ENCODE results near the gene LCE2D.

DNA sequence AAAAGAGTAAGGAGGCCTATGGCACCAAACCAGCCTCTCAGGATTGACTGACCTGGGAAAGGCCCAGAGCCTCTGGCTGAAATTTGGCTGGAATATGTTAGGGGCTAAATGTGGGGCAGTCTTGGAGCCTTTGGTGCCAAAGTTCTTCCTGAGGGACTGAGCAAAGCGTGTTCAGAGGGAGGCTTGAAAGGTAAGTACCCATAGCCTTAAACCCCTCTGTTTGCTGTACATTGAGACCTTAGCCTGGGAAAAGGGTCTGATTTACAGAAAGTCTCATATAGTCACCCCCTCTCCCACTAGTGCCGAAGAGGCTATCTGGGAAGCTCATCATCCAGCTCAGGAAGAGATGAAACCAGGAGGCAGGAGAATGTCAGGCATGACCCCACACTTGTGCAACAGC is 44.7 kb downstream of the LCE2D start, which contains the start of gene LCE4A:
- TF ChIP-seq, protein P1, sequence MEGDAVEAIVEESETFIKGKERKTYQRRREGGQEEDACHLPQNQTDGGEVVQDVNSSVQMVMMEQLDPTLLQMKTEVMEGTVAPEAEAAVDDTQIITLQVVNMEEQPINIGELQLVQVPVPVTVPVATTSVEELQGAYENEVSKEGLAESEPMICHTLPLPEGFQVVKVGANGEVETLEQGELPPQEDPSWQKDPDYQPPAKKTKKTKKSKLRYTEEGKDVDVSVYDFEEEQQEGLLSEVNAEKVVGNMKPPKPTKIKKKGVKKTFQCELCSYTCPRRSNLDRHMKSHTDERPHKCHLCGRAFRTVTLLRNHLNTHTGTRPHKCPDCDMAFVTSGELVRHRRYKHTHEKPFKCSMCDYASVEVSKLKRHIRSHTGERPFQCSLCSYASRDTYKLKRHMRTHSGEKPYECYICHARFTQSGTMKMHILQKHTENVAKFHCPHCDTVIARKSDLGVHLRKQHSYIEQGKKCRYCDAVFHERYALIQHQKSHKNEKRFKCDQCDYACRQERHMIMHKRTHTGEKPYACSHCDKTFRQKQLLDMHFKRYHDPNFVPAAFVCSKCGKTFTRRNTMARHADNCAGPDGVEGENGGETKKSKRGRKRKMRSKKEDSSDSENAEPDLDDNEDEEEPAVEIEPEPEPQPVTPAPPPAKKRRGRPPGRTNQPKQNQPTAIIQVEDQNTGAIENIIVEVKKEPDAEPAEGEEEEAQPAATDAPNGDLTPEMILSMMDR (IDR thresholded peaks at IDR 0.05) = no peak
- TF ChIP-seq EP300 (IDR thresholded peaks at IDR 0.05) (no peak), POLR2A (IDR thresholded peaks at IDR 0.05) (no peak), POLR2AphosphoS5 (IDR thresholded peaks at IDR 0.05) (no peak)
